AG09319 (cell line): ENCODE measurements around the gene SLC22A14.

Source experiments
- DNase-seq: peaks from one replicate; pipeline ENCODE4 v3.0.0-alpha.2; 2010; ENCODE audit warnings: low read depth; ENCODE audit errors: extremely low read depth
- CTCF ChIP-seq: IDR thresholded peaks from 2 replicates; pipeline ENCODE4 v1.5.1; 2011; ENCODE audit warnings: low read depth, mild to moderate bottlenecking, inconsistent platforms, low read length, moderate library complexity

Gene SLC22A14

GRCh38 chr3:38349684-38350359, 67.7 kb downstream of the SLC22A14 start:
- DNase-seq = no peak
- no peak for TF ChIP-seq CTCF

- no peak for TF ChIP-seq CTCF
- DNase-seq = peak; percentile 44
These were observed 71.1 kb downstream of the SLC22A14 start for GRCh38 chr3:38353151-38353550.

DNA sequence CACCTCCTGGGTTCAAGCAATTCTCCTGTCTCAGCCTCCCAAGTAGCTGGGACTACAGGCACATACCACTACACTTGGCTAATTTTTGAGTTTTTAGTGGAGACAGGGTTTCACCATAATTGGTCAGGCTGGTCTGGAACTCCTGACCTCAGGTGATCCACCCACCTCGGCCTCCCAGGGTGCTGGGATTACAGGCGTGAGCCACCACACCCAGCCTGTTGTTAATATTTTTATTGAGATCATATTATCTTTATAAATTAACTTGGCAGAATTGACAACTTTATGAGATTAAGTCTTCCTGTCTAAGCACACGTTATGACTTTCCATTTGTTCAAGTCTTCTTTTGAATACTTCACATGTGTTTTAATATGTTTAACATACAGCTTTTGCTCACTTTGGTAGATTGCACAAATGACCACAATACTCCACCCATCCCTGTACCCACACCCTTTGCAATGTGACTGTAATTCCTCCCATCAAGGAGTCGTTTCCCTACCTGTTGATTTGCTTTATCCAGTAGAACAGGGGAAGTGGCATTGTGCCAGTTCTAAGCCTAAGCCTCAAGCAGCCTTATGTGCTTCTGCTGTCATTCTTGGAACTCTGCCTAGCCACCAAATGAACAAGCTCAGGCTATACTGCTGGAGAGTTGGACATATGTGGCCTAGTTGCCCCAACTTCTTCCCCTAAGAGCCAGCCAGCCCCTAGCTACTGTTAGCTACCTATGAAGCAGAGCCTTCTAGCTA, 72.7 kb downstream of the SLC22A14 start:
- TF ChIP-seq CTCF = no peak
- DNase-seq = no peak

- TF ChIP-seq CTCF = no peak
- DNase-seq = no peak
These were observed 76.9 kb downstream of the SLC22A14 start for GRCh38 chr3:38359038-38359437.

DNA sequence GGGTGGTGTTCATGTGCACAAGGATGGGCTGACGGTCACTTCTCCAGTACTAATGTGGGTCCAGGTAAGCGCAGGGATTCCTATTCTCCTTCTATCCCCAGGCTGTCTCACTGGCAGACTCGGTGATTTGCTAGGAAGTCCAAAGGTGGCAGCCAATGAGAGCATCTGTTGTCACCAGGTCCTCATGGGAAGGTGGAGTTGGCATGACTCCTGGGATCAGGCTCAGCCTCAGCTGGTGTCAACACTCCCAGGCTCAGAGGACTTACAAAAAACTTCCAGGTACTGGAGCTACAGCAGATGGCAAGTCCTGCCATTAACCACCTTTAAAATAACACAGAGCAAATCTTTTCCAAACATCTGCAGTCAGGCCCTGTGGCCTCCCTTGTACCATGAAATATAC, 78.3 kb downstream of the SLC22A14 start:
- no peak for TF ChIP-seq CTCF
- no peak for DNase-seq

- no peak for TF ChIP-seq CTCF
- no peak for DNase-seq
These were observed 79.4 kb downstream of the SLC22A14 start for GRCh38 chr3:38361496-38361895.

- TF ChIP-seq CTCF = no peak
These were observed 80.7 kb downstream of the SLC22A14 start for GRCh38 chr3:38362825-38363224.

More at GRCh38 chr3:38362825-38363224, 80.7 kb downstream of the SLC22A14 start:
- DNase-seq = no peak
